Upper lobe of left lung (tissue), 4 donors: ENCODE measurements around the gene NDUFV2.

Experiments
- CTCF ChIP-seq, 6 experiments: fragments of 450-650 bp in 4 of 6; fragments of 200-600 bp in 2 of 6; sonication (generic) in 2 of 6; IDR thresholded peaks; one replicate each; pipeline ENCODE4 v1.5.1; 2016 to 2019; ENCODE audit warnings: antibody characterized with exemption in 6 of 6
- POLR2A ChIP-seq, 4 donors: fragments of 450-650 bp; IDR thresholded peaks; one replicate each; pipeline ENCODE4 v1.5.1; 2016 to 2017; ENCODE audit warnings: antibody characterized with exemption in 4 of 4, mild to moderate bottlenecking in 2 of 4

GRCh38 chr18:9113468-9114149, 11.1 kb downstream of the NDUFV2 start:
- TF ChIP-seq CTCF (IDR thresholded peaks at IDR 0.05) (no peak), POLR2A (IDR thresholded peaks at IDR 0.05) (no peak)
